ENCODE results near the gene CYP3A4.

DNA sequence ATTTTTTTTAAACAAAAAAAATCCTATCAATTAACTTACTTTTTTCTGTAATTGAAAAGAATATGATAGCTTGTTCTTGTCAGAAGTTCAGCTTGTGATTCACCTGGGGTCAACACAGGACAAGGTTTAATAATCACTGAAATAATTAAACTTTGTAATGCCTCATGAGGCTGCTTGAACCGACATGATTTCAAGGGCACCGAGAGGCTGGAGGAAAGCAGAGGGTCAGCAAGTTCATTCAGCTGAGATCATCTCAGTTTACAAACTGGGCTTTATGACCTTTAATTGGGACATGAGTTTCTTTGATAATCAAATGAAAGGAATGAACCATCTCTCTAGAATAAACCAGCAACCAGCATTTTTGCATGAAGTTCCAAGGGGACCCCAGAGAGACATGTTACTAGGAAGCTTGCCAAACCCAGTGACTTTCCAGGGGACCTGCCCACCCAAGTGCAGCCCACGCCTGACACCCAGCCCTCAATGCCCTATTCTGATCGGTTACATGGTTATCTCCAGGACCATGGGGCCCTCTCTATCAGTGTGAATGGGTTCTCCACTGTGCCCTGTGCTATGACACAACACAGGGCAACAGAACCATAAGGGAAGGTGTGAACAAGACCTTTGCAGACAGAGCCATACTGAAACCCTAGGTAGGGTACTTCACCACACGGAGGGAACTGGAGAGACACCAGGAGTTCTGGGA is 7.8 kb upstream of the CYP3A4 start:
- TF ChIP-seq, protein P1, sequence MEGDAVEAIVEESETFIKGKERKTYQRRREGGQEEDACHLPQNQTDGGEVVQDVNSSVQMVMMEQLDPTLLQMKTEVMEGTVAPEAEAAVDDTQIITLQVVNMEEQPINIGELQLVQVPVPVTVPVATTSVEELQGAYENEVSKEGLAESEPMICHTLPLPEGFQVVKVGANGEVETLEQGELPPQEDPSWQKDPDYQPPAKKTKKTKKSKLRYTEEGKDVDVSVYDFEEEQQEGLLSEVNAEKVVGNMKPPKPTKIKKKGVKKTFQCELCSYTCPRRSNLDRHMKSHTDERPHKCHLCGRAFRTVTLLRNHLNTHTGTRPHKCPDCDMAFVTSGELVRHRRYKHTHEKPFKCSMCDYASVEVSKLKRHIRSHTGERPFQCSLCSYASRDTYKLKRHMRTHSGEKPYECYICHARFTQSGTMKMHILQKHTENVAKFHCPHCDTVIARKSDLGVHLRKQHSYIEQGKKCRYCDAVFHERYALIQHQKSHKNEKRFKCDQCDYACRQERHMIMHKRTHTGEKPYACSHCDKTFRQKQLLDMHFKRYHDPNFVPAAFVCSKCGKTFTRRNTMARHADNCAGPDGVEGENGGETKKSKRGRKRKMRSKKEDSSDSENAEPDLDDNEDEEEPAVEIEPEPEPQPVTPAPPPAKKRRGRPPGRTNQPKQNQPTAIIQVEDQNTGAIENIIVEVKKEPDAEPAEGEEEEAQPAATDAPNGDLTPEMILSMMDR (conservative IDR thresholded peaks at IDR 0.05 in 1 of 2, IDR thresholded peaks at IDR 0.05 in 1 of 2; ENCODE audit: low read depth in 1 of 2, low read length in 2 of 2), result no peak
- TF ChIP-seq EZH2 (IDR thresholded peaks at IDR 0.05; ENCODE audit: low read length, missing control alignments), result no peak
